Measurements from ENCODE around the gene LONRF3.
A peak's percentile ranks its signal among the peaks of the same experiment; 100 is the strongest.
"Not testable (repeated sequence)": the region's sequence is repeated elsewhere in the genome, so short reads cannot be mapped to it uniquely, and the experiment has no call there.

Gene LONRF3

GRCh38 chrX:118989886-118990285 is 15.5 kb downstream of the LONRF3 start:
- DNase-seq = no peak

GRCh38 chrX:118990512-118991227 is 16.3 kb downstream of the LONRF3 start:
- DNase-seq = no peak

GRCh38 chrX:118992441-118993121 is 18.2 kb downstream of the LONRF3 start:
- not testable (repeated sequence) for DNase-seq

GRCh38 chrX:119003462-119003861 is 29.0 kb downstream of the LONRF3 start:
- no peak for DNase-seq

- DNase-seq = no peak
Observed at GRCh38 chrX:119004920-119005524, 30.6 kb downstream of the LONRF3 start.

- no peak for DNase-seq
Observed at GRCh38 chrX:119007189-119007770, 32.9 kb downstream of the LONRF3 start.

GRCh38 chrX:119008110-119008744 is 33.8 kb downstream of the LONRF3 start:
- DNase-seq = no peak

GRCh38 chrX:119009071-119009470 is 34.7 kb downstream of the LONRF3 start:
- DNase-seq = no peak

- DNase-seq = no peak
Observed at GRCh38 chrX:119010491-119010890, 36.1 kb downstream of the LONRF3 start.

GRCh38 chrX:119013164-119013563 is 38.7 kb downstream of the LONRF3 start:
- DNase-seq = no peak

- peak; percentile 25 to 29 for DNase-seq
Observed at GRCh38 chrX:119015407-119016237, 41.2 kb downstream of the LONRF3 start.

GRCh38 chrX:119017077-119017476 is 42.7 kb downstream of the LONRF3 start:
- no peak for DNase-seq

- no peak for DNase-seq
Observed at GRCh38 chrX:119025900-119026299, 51.5 kb downstream of the LONRF3 start.

- not testable (repeated sequence) for DNase-seq
Observed at GRCh38 chrX:119026344-119026743, 51.9 kb downstream of the LONRF3 start.

- DNase-seq = not testable (repeated sequence)
Observed at GRCh38 chrX:119027960-119028732, 53.7 kb downstream of the LONRF3 start.

GRCh38 chrX:119028733-119029330 is 54.4 kb downstream of the LONRF3 start:
- DNase-seq = no peak

GRCh38 chrX:119029656-119030055 is 55.2 kb downstream of the LONRF3 start:
- not testable (repeated sequence) for DNase-seq

- DNase-seq = no peak
Observed at GRCh38 chrX:119030990-119031389, 56.6 kb downstream of the LONRF3 start.

GRCh38 chrX:119036107-119037029 is 62.0 kb downstream of the LONRF3 start:
- DNase-seq = no peak

GRCh38 chrX:119040432-119040831 is 66.0 kb downstream of the LONRF3 start:
- DNase-seq = no peak
